H1 (cell line): ENCODE measurements around the gene TPPP. TPM values are rescaled to one million over a fixed set of nuclear protein-coding genes. Genes with fewer than 3 reads are reported as not detected.

ENCODE experiments used
- CTCF ChIA-PET: fragments of 300-600 bp; sonication (Branson Sonifier 250); formaldehyde crosslinking; loops from one replicate; lab custom pipeline; 2021; ENCODE audit not compliant: partially characterized antibody; lab: Charles Lee
- POLR2A ChIA-PET: fragments of 300-600 bp; sonication (Branson Sonifier 250); formaldehyde crosslinking; loops from one replicate; lab custom pipeline; 2021; ENCODE audit warnings: inconsistent platforms; ENCODE audit not compliant: partially characterized antibody; lab: Charles Lee
- DNase-seq, 2 experiments: peaks; one replicate each; pipeline versions ENCODE4 v3.0.0 to v3.0.0-alpha.2; 2010 to 2022; ENCODE audit warnings: low spot score in 2 of 2, low read depth in 1 of 2, mixed read lengths in 1 of 2
- FAIRE-seq: peaks from 2 replicates; lab custom pipeline; 2011; peaks lifted over from hg19 to GRCh38; lab: Jason Lieb, UNC
- H2AFZ ChIP-seq: 2 replicates; pipeline ENCODE4 v1.8.1; 2012; ENCODE audit warnings: low read length, inconsistent platforms
- H2AK5ac ChIP-seq: 2 replicates; pipeline ENCODE4 v1.6.1; 2013; ENCODE audit warnings: low read depth, low read length
- H2BK120ac ChIP-seq: replicated peaks from 2 replicates; pipeline ENCODE3; 2013; ENCODE audit warnings: low read depth, low read length, inconsistent platforms
- H2BK12ac ChIP-seq: 2 replicates; pipeline ENCODE4 v1.6.1; 2013; ENCODE audit warnings: low read depth, low read length
- H2BK15ac ChIP-seq: 2 replicates; pipeline ENCODE4 v1.6.1; 2013; ENCODE audit warnings: low read length
- H2BK20ac ChIP-seq: 2 replicates; pipeline ENCODE4 v1.6.1; 2013; ENCODE audit warnings: low read length
- H2BK5ac ChIP-seq: 2 replicates; pipeline ENCODE4 v1.6.1; 2013; ENCODE audit warnings: low read depth, low read length
- H3K14ac ChIP-seq: 2 replicates; pipeline ENCODE4 v1.6.1; 2013; ENCODE audit warnings: inconsistent platforms; ENCODE audit not compliant: insufficient read length
- H3K18ac ChIP-seq: 2 replicates; pipeline ENCODE4 v1.6.1; 2013; ENCODE audit warnings: low read length; ENCODE audit errors: extremely low read depth
- H3K23ac ChIP-seq: 2 replicates; pipeline ENCODE4 v1.6.1; 2013; ENCODE audit warnings: inconsistent platforms; ENCODE audit not compliant: insufficient read length
- H3K23me2 ChIP-seq: 2 replicates; pipeline ENCODE4 v1.6.1; 2013; ENCODE audit warnings: low read depth, low read length
- H3K27ac ChIP-seq: 2 replicates; pipeline ENCODE4 v1.6.1; 2011; ENCODE audit warnings: low read depth, low read length, inconsistent platforms
- H3K27me3 ChIP-seq, 4 experiments: replicated peaks in 1 of 4; 1 replicate in 1 of 4; 2 replicates in 3 of 4; pipeline versions ENCODE4 v1.6.1 to v1.8.1; 2011 to 2013; ENCODE audit warnings: low read length in 3 of 4, mild to moderate bottlenecking in 3 of 4, inconsistent platforms in 2 of 4, mixed read lengths in 2 of 4, moderate library complexity in 1 of 4; ENCODE audit not compliant: control insufficient read depth in 3 of 4, insufficient read depth in 3 of 4; ENCODE audit errors: extremely low read depth in 1 of 4
- H3K36me3 ChIP-seq, 4 experiments: 2 replicates each; pipeline versions ENCODE4 v1.6.1 to v1.8.1; 2011 to 2013; ENCODE audit warnings: mild to moderate bottlenecking in 4 of 4, low read length in 3 of 4, moderate library complexity in 2 of 4, control low read depth in 1 of 4, inconsistent platforms in 1 of 4; ENCODE audit not compliant: insufficient read depth in 4 of 4, control insufficient read depth in 2 of 4
- H3K4ac ChIP-seq: replicated peaks from 2 replicates; pipeline ENCODE3; 2013; ENCODE audit warnings: low read length, low read depth, mixed read lengths, inconsistent platforms; ENCODE audit not compliant: insufficient read length
- H3K4me1 ChIP-seq, 4 experiments: replicated peaks in 1 of 4; 1 replicate in 1 of 4; 2 replicates in 3 of 4; pipeline versions ENCODE4 v1.6.1 to v1.8.1; 2011 to 2013; ENCODE audit warnings: low read length in 3 of 4, inconsistent platforms in 2 of 4, mixed read lengths in 1 of 4; ENCODE audit not compliant: insufficient read depth in 4 of 4, control insufficient read depth in 3 of 4
- H3K4me2 ChIP-seq, 2 experiments: 2 replicates each; pipeline versions ENCODE4 v1.6.1 to v1.8.1; 2011 to 2013; ENCODE audit warnings: low read depth in 2 of 2, low read length in 2 of 2, control low read depth in 1 of 2, inconsistent platforms in 1 of 2, mild to moderate bottlenecking in 1 of 2; ENCODE audit not compliant: insufficient read depth in 1 of 2
- H3K4me3 ChIP-seq, 4 experiments: fragments of 200-600, 300-600 bp in 1 of 4; sonication (generic), shearing (Covaris generic), sonication (Bioruptor Twin) in 1 of 4; 2 replicates each; pipeline versions ENCODE4 v1.5.1 to v1.8.1; 2011 to 2016; ENCODE audit warnings: low read length in 4 of 4, low read depth in 3 of 4, control low read depth in 2 of 4, inconsistent platforms in 2 of 4, mild to moderate bottlenecking in 2 of 4, mixed read lengths in 1 of 4, moderate library complexity in 1 of 4; ENCODE audit not compliant: insufficient read depth in 2 of 4; ENCODE audit errors: extremely low read depth in 1 of 4
- H3K56ac ChIP-seq: replicated peaks from 2 replicates; pipeline ENCODE3; 2013; ENCODE audit warnings: low read depth, mild to moderate bottlenecking, mixed read lengths, low read length, inconsistent platforms; ENCODE audit not compliant: insufficient read length
- H3K79me1 ChIP-seq: 2 replicates; pipeline ENCODE4 v1.6.1; 2013; ENCODE audit warnings: low read depth, low read length, control low read depth
- H3K79me2 ChIP-seq, 2 experiments: 2 replicates each; pipeline versions ENCODE4 v1.6.1 to v1.8.1; 2012 to 2013; ENCODE audit warnings: low read length in 2 of 2, mild to moderate bottlenecking in 2 of 2, inconsistent platforms in 1 of 2; ENCODE audit not compliant: insufficient read depth in 2 of 2, control insufficient read depth in 1 of 2
- H3K9ac ChIP-seq, 4 experiments: replicated peaks in 1 of 4; 1 replicate in 1 of 4; 2 replicates in 3 of 4; pipeline versions ENCODE4 v1.6.1 to v1.8.1; 2011 to 2013; ENCODE audit warnings: low read depth in 3 of 4, low read length in 3 of 4, control low read depth in 2 of 4, mild to moderate bottlenecking in 2 of 4, moderate library complexity in 2 of 4, inconsistent platforms in 1 of 4; ENCODE audit errors: extremely low read depth in 1 of 4
- H3K9me3 ChIP-seq, 2 experiments: 2 replicates each; pipeline versions ENCODE4 v1.6.1 to v1.8.1; 2012 to 2013; ENCODE audit warnings: mild to moderate bottlenecking in 2 of 2, moderate library complexity in 2 of 2, control low read depth in 1 of 2, inconsistent platforms in 1 of 2, low read depth in 1 of 2, low read length in 1 of 2, mixed read lengths in 1 of 2; ENCODE audit not compliant: insufficient read depth in 2 of 2
- H4K20me1 ChIP-seq, 2 experiments: replicated peaks in 1 of 2; 2 replicates each; pipeline versions ENCODE3 to v1.8.1; 2011 to 2013; ENCODE audit warnings: inconsistent platforms in 2 of 2, low read length in 2 of 2, mild to moderate bottlenecking in 1 of 2; ENCODE audit not compliant: insufficient read depth in 2 of 2, control insufficient read depth in 1 of 2
- H4K5ac ChIP-seq: 2 replicates; pipeline ENCODE4 v1.6.1; 2013; ENCODE audit warnings: low read length, low read depth, mixed read lengths, inconsistent platforms; ENCODE audit not compliant: insufficient read length
- H4K8ac ChIP-seq: 2 replicates; pipeline ENCODE4 v1.8.0; 2013; ENCODE audit warnings: mild to moderate bottlenecking, moderate library complexity, low read length, inconsistent platforms; ENCODE audit not compliant: insufficient read depth; ENCODE audit errors: extremely low read depth
- H4K91ac ChIP-seq: replicated peaks from 2 replicates; pipeline ENCODE3; 2013; ENCODE audit warnings: low read length, mixed read lengths, inconsistent platforms; ENCODE audit not compliant: insufficient read length
- SIX5 ChIP-seq: IDR thresholded peaks from 2 replicates; pipeline ENCODE4 v1.6.1; 2011; ENCODE audit warnings: mild to moderate bottlenecking, low read depth, low read length
- WGBS, 2 experiments: shearing (Covaris generic) in 1 of 2; methylation state at CpG; one replicate each; pipeline versions ENCODE4 v1.1.6 to v1.1.7; 2013 to 2015; ENCODE audit warnings: low lambda C conversion rate in 2 of 2, mixed read lengths in 2 of 2, inconsistent platforms in 1 of 2, low coverage in 1 of 2, missing lambda C conversion rate in 1 of 2; ENCODE audit not compliant: insufficient replicate concordance in 2 of 2, insufficient coverage in 1 of 2, insufficient read length in 1 of 2; ENCODE audit errors: extremely low coverage in 1 of 2, missing lambda C conversion rate in 1 of 2; 5-methylcytosine and 5-hydroxymethylcytosine counted together
- polyA plus RNA-seq, 7 experiments: library from polyadenylated mRNA; depleted of rRNA in 3 of 7; stranded (reverse) in 5 of 7; unstranded in 2 of 7; fragments of >200 nt in 5 of 7; fragments of 200-250 nt in 2 of 7; gene quantifications; 1 replicate in 5 of 7; 2 replicates in 1 of 7; 4 replicates in 1 of 7; pipeline versions ENCODE4 v1.2.1 to v1.2.3, GENCODE V29; 2011 to 2013; ENCODE audit warnings: missing spikeins in 2 of 7, mixed read lengths in 2 of 7
- total RNA-seq: library from RNA; stranded (reverse); fragmentation: NEBNext Ultra II Directional; extraction: Animal tissue kit (Norgen Biotek cat#: 25700); gene quantifications from 2 replicates; pipeline ENCODE4 v1.2.1, GENCODE V29; 2021

Gene TPPP
- total and polyA plus RNA-seq, 2 of the 8 experiments (the other 6 are each of a cell fraction or from before 2014, with no cell fraction given): 0.36 to 0.93 TPM

- Histone ChIP-seq H2BK15ac (no peak overlapping the region), H3K23ac (no peak overlapping the region), H3K4me2 (no peak overlapping the region), H3K79me2 (no peaks in the 10 kb centered on the region), H3K18ac (no peak overlapping the region), H3K79me1 (no peaks in the 10 kb centered on the region), H3K4me3 (no peak overlapping the region), H3K36me3 (no peaks in the 10 kb centered on the region), H3K27me3 (no peaks in the 10 kb centered on the region; a peak in 1 of 7 replicates), H3K23me2 (no peaks in the 10 kb centered on the region), H3K4me1 (no peaks in the 10 kb centered on the region), H2BK20ac (no peak overlapping the region), H3K9ac (no peak overlapping the region), H2BK120ac (no peak overlapping the region), H4K20me1 (no peaks in the 10 kb centered on the region), H4K91ac (no peak overlapping the region), H4K5ac (no peak overlapping the region), H2AFZ (no peak overlapping the region), H3K56ac (no peak overlapping the region), H3K14ac (no peak overlapping the region), H3K9me3 (no peaks in the 10 kb centered on the region), H2BK12ac (no peak overlapping the region), H3K27ac (no peak overlapping the region), H2BK5ac (no peak overlapping the region), H2AK5ac (no peak overlapping the region), H3K4ac (no peak overlapping the region), H4K8ac (no peak overlapping the region)
- ChIA-PET POLR2A (interaction anchor here (1.9 kb wide), 1 partner anchor 92 kb away, joined by 6 read pairs; no protein-coding TSS in a partner anchor), CTCF (interaction anchor here (2.5 kb wide), 1 partner anchor 16 kb away, joined by 9 read pairs; no protein-coding TSS in a partner anchor)
- WGBS, 2 experiments: 87% methylated on average over 17 of the region's 17 CpGs; no CpG with 5 or more reads in 1 of the 2 experiments
- TF ChIP-seq SIX5: no peak
- FAIRE-seq (no peak), DNase-seq (no peak)
Measured at GRCh38 chr5:684751-685216, 8.4 kb downstream of the TPPP start.
